ENCODE measurements around the gene PNPLA7.
"Not testable (repeated sequence)": the region's sequence is repeated elsewhere in the genome, so short reads cannot be mapped to it uniquely, and the experiment has no call there.

The PNPLA7 gene

GRCh38 chr9:137460363-137461315, 89.6 kb downstream of the PNPLA7 start:
- no peak for DNase-seq
- ATAC-seq = no peak

- peak; percentile 26 for DNase-seq
- ATAC-seq = no peak
These were observed 90.4 kb downstream of the PNPLA7 start for GRCh38 chr9:137459601-137460362.

GRCh38 chr9:137459152-137459600, 91.0 kb downstream of the PNPLA7 start, which contains the start of gene NSMF:
Gene NSMF (minus strand): TSS chr9:137459334. CDS start chr9:137459102, 232 bp downstream.
- DNase-seq (peak; percentile 98), ATAC-seq (peak; percentile 73)

GRCh38 chr9:137458194-137459151, 91.7 kb downstream of the PNPLA7 start:
- DNase-seq = peak; percentile 32
- ATAC-seq = peak; percentile 0

- DNase-seq (no peak), ATAC-seq (no peak)
These were observed 92.6 kb downstream of the PNPLA7 start for GRCh38 chr9:137457406-137458193.

GRCh38 chr9:137456864-137457405, 93.3 kb downstream of the PNPLA7 start:
- DNase-seq (no peak), ATAC-seq (no peak)

- no peak for DNase-seq
These were observed 93.9 kb downstream of the PNPLA7 start for GRCh38 chr9:137456061-137456863.

GRCh38 chr9:137455359-137455991, 94.7 kb downstream of the PNPLA7 start:
- ATAC-seq (no peak), DNase-seq (no peak)

More at GRCh38 chr9:137456061-137456863, 93.9 kb downstream of the PNPLA7 start:
- no peak for ATAC-seq

- DNase-seq (no peak), ATAC-seq (no peak)
These were observed 95.4 kb downstream of the PNPLA7 start for GRCh38 chr9:137454597-137455358.

- DNase-seq (peak; percentile 57), ATAC-seq (no peak)
These were observed 96.0 kb downstream of the PNPLA7 start for GRCh38 chr9:137454145-137454596.

- ATAC-seq (peak; percentile 48), DNase-seq (peak; percentile 73)
These were observed 96.5 kb downstream of the PNPLA7 start for GRCh38 chr9:137453643-137454081.

GRCh38 chr9:137452761-137453642, 97.2 kb downstream of the PNPLA7 start:
- no peak for DNase-seq

GRCh38 chr9:137452006-137452760, 98.0 kb downstream of the PNPLA7 start:
- ATAC-seq (no peak), DNase-seq (no peak)

More at GRCh38 chr9:137452761-137453642, 97.2 kb downstream of the PNPLA7 start:
- ATAC-seq = no peak

- not testable (repeated sequence) for DNase-seq, ATAC-seq
These were observed 98.8 kb downstream of the PNPLA7 start for GRCh38 chr9:137451264-137452005.

- ATAC-seq = not testable (repeated sequence)
- peak; percentile 26 for DNase-seq
These were observed 99.5 kb downstream of the PNPLA7 start for GRCh38 chr9:137450539-137451222.
